Measurements from ENCODE around the gene EDRF1. TPM values are rescaled to one million over a fixed set of nuclear protein-coding genes. Genes with fewer than 3 reads are reported as not detected.

Gene EDRF1
- polyA plus RNA-seq, 1 donor (not counting 4 experiments of a cell fraction or from before 2014, with no cell fraction given), result 20.4 TPM

GRCh38 chr10:125762692-125763648, 43.5 kb downstream of the EDRF1 start:
- H3K27me3 ChIP-seq (ENCODE audit: control insufficient read depth, extremely low read depth, insufficient read depth, low read length), result no peaks in the 10 kb centered on the region
- no peak for FAIRE-seq

GRCh38 chr10:125765835-125766234, 46.3 kb downstream of the EDRF1 start:
- H3K9ac ChIP-seq (ENCODE audit: control insufficient read depth, extremely low read depth, insufficient read depth, low read length), result no peak overlapping the region
- H4K20me1 ChIP-seq (ENCODE audit: control insufficient read depth, extremely low read depth, insufficient read depth, low read length), result no peaks in the 10 kb centered on the region
- H3K4me1 ChIP-seq (ENCODE audit: control insufficient read depth, extremely low read depth, insufficient read depth, low read length), result no peaks in the 10 kb centered on the region
- no peaks in the 10 kb centered on the region for H3K79me2 ChIP-seq (ENCODE audit: control insufficient read depth, insufficient read depth, low read length)
- no peak overlapping the region for H2AFZ ChIP-seq (ENCODE audit: control insufficient read depth, low read length)
- DNase-seq (ENCODE audit: low read depth, low spot score) (no peak), FAIRE-seq (no peak)
- H3K4me3 ChIP-seq (ENCODE audit: control insufficient read depth in 2 of 3, extremely low read depth in 1 of 3, insufficient read depth in 2 of 3, low read depth in 1 of 3, low read length in 3 of 3), result no peak overlapping the region
- peaks cover 5 to 15% of the 10 kb centered on the region in 2 experiments for H3K36me3 ChIP-seq (ENCODE audit: control insufficient read depth in 2 of 2, extremely low read depth in 1 of 2, insufficient read depth in 2 of 2, low read length in 2 of 2)
- H3K9me3 ChIP-seq (ENCODE audit: control insufficient read depth, low read depth, low read length), result no peaks in the 10 kb centered on the region
- no peaks in the 10 kb centered on the region for H3K27me3 ChIP-seq (ENCODE audit: control insufficient read depth, extremely low read depth, insufficient read depth, low read length)
- H3K4me2 ChIP-seq (ENCODE audit: control insufficient read depth, extremely low read depth, insufficient read depth, low read depth, low read length), result no peak overlapping the region
- no peak overlapping the region for H3K27ac ChIP-seq (ENCODE audit: control insufficient read depth, insufficient read depth, low read length)
- H3K9me1 ChIP-seq (ENCODE audit: control insufficient read depth, extremely low read depth, insufficient read depth, low read length), result no peaks in the 10 kb centered on the region
- TF ChIP-seq EZH2 (IDR thresholded peaks at IDR 0.05; ENCODE audit: low read length), result no peak
- TF ChIP-seq CTCF (optimal IDR thresholded peaks at IDR 0.05 in 1 of 3, IDR thresholded peaks at IDR 0.05 in 1 of 3, conservative IDR thresholded peaks at IDR 0.05 in 1 of 3; ENCODE audit: extremely low read depth in 1 of 3, insufficient read depth in 2 of 3, low read length in 3 of 3), result no peak
- dilution Hi-C loops (cut with MboI; ENCODE audit: extremely low pct_ligation_motif_present, low sequenced_read_pairs), result no loop called here

More at GRCh38 chr10:125762692-125763648, 43.5 kb downstream of the EDRF1 start:
- H3K36me3 ChIP-seq (ENCODE audit: control insufficient read depth in 2 of 2, extremely low read depth in 1 of 2, insufficient read depth in 2 of 2, low read length in 2 of 2), result peaks cover 20 to 21% of the 10 kb centered on the region in 2 experiments
- no peaks in the 10 kb centered on the region for H3K79me2 ChIP-seq (ENCODE audit: control insufficient read depth, insufficient read depth, low read length)
- H3K4me1 ChIP-seq (ENCODE audit: control insufficient read depth, extremely low read depth, insufficient read depth, low read length), result no peaks in the 10 kb centered on the region
- TF ChIP-seq CTCF (optimal IDR thresholded peaks at IDR 0.05 in 1 of 3, IDR thresholded peaks at IDR 0.05 in 1 of 3, conservative IDR thresholded peaks at IDR 0.05 in 1 of 3; ENCODE audit: extremely low read depth in 1 of 3, insufficient read depth in 2 of 3, low read length in 3 of 3) (no peak), EZH2 (IDR thresholded peaks at IDR 0.05; ENCODE audit: low read length) (no peak)
- dilution Hi-C loops (cut with MboI; ENCODE audit: extremely low pct_ligation_motif_present, low sequenced_read_pairs), result no loop called here
- H4K20me1 ChIP-seq (ENCODE audit: control insufficient read depth, extremely low read depth, insufficient read depth, low read length), result no peaks in the 10 kb centered on the region
- no peaks in the 10 kb centered on the region for H3K9me1 ChIP-seq (ENCODE audit: control insufficient read depth, extremely low read depth, insufficient read depth, low read length)
- no peaks in the 10 kb centered on the region for H3K9me3 ChIP-seq (ENCODE audit: control insufficient read depth, low read depth, low read length)
- H3K27ac ChIP-seq (ENCODE audit: control insufficient read depth, insufficient read depth, low read length), result no peak overlapping the region
- H3K4me3 ChIP-seq (ENCODE audit: control insufficient read depth in 2 of 3, extremely low read depth in 1 of 3, insufficient read depth in 2 of 3, low read depth in 1 of 3, low read length in 3 of 3), result no peak overlapping the region
- DNase-seq (ENCODE audit: low read depth, low spot score), result no peak
- no peak overlapping the region for H3K9ac ChIP-seq (ENCODE audit: control insufficient read depth, extremely low read depth, insufficient read depth, low read length)
- no peak overlapping the region for H2AFZ ChIP-seq (ENCODE audit: control insufficient read depth, low read length)
- no peak overlapping the region for H3K4me2 ChIP-seq (ENCODE audit: control insufficient read depth, extremely low read depth, insufficient read depth, low read depth, low read length)

Data from keratinocyte (primary cell).